H9 (cell line): ENCODE results near the gene AKAP9. TPM values are rescaled to one million over a fixed set of nuclear protein-coding genes. Genes with fewer than 3 reads are reported as not detected.

Source experiments
- DNase-seq: peaks from one replicate; pipeline ENCODE4 v3.0.0-alpha.2; 2017
- H2AFZ ChIP-seq: one replicate; pipeline ENCODE4 v1.6.1; 2013; ENCODE audit warnings: mild to moderate bottlenecking, low read length, control low read depth, moderate library complexity
- H2AK5ac ChIP-seq: 2 replicates; pipeline ENCODE4 v1.6.1; 2013; ENCODE audit warnings: low read length, control low read depth, mixed read lengths; ENCODE audit not compliant: insufficient read length
- H2BK120ac ChIP-seq: one replicate; pipeline ENCODE4 v1.6.1; 2013; ENCODE audit warnings: low read depth, mild to moderate bottlenecking, low read length, control low read depth, inconsistent platforms; ENCODE audit not compliant: poor library complexity, severe bottlenecking
- H2BK12ac ChIP-seq: 2 replicates; pipeline ENCODE4 v1.6.1; 2013; ENCODE audit warnings: low read length, control low read depth, mixed read lengths, low read depth; ENCODE audit not compliant: insufficient read length
- H2BK15ac ChIP-seq: 2 replicates; pipeline ENCODE4 v1.6.1; 2013; ENCODE audit warnings: low read depth, low read length, control low read depth
- H2BK20ac ChIP-seq: one replicate; pipeline ENCODE4 v1.6.1; 2013; ENCODE audit warnings: low read depth, mild to moderate bottlenecking, low read length, control low read depth, inconsistent platforms; ENCODE audit not compliant: poor library complexity, severe bottlenecking
- H2BK5ac ChIP-seq: 2 replicates; pipeline ENCODE4 v1.6.1; 2013; ENCODE audit warnings: low read length, control low read depth, mixed read lengths; ENCODE audit not compliant: insufficient read length
- H3K14ac ChIP-seq: 2 replicates; pipeline ENCODE4 v1.6.1; 2013; ENCODE audit warnings: low read length, control low read depth; ENCODE audit not compliant: insufficient read depth
- H3K18ac ChIP-seq: 2 replicates; pipeline ENCODE4 v1.6.1; 2013; ENCODE audit warnings: low read depth, mild to moderate bottlenecking, mixed read lengths, low read length, control low read depth; ENCODE audit not compliant: insufficient read length
- H3K23ac ChIP-seq: 2 replicates; pipeline ENCODE4 v1.6.1; 2013; ENCODE audit warnings: low read length, control low read depth, mixed read lengths, low read depth; ENCODE audit not compliant: insufficient read length
- H3K23me2 ChIP-seq: 2 replicates; pipeline ENCODE4 v1.6.1; 2013; ENCODE audit warnings: low read depth, mild to moderate bottlenecking, mixed read lengths, low read length, control low read depth; ENCODE audit not compliant: insufficient read length, poor library complexity, severe bottlenecking
- H3K27ac ChIP-seq: 2 replicates; pipeline ENCODE4 v1.5.1; 2013; ENCODE audit warnings: low read length, control low read depth, mixed read lengths, low read depth; ENCODE audit not compliant: insufficient read length
- H3K27me3 ChIP-seq: 2 replicates; pipeline ENCODE4 v1.6.1; 2013; ENCODE audit warnings: low read length, control low read depth, inconsistent platforms; ENCODE audit not compliant: insufficient read depth
- H3K4ac ChIP-seq: 2 replicates; pipeline ENCODE4 v1.6.1; 2013; ENCODE audit warnings: low read depth, mild to moderate bottlenecking, control low read depth, inconsistent platforms, low read length, moderate library complexity
- H3K4me1 ChIP-seq: 2 replicates; pipeline ENCODE4 v1.6.1; 2013; ENCODE audit warnings: low read length, control low read depth, inconsistent platforms; ENCODE audit not compliant: insufficient read depth
- H3K4me2 ChIP-seq: 2 replicates; pipeline ENCODE4 v1.6.1; 2013; ENCODE audit warnings: low read length, control low read depth, mixed read lengths; ENCODE audit not compliant: insufficient read length, insufficient read depth
- H3K56ac ChIP-seq: 2 replicates; pipeline ENCODE4 v1.6.1; 2013; ENCODE audit warnings: low read depth, mild to moderate bottlenecking, mixed read lengths, low read length, control low read depth; ENCODE audit not compliant: insufficient read length
- H3K79me1 ChIP-seq: 2 replicates; pipeline ENCODE4 v1.6.1; 2013; ENCODE audit warnings: low read depth, mild to moderate bottlenecking, moderate library complexity, low read length, control low read depth, inconsistent platforms; ENCODE audit not compliant: insufficient read depth, poor library complexity, severe bottlenecking
- H3K79me2 ChIP-seq: 2 replicates; pipeline ENCODE4 v1.6.1; 2013; ENCODE audit warnings: low read length, control low read depth, inconsistent platforms; ENCODE audit not compliant: insufficient read depth
- H3K9ac ChIP-seq: 2 replicates; pipeline ENCODE4 v1.6.1; 2013; ENCODE audit warnings: low read length, control low read depth, mixed read lengths; ENCODE audit not compliant: insufficient read length; ENCODE audit errors: extremely low read depth
- H3K9me3 ChIP-seq: one replicate; pipeline ENCODE4 v1.6.1; 2013; ENCODE audit warnings: low read depth, low read length, inconsistent platforms; ENCODE audit not compliant: control insufficient read depth
- H3T11ph ChIP-seq: one replicate; pipeline ENCODE4 v1.6.1; 2013; ENCODE audit warnings: mild to moderate bottlenecking, low read length, control low read depth, inconsistent platforms
- H4K20me1 ChIP-seq: one replicate; pipeline ENCODE4 v1.6.1; 2013; ENCODE audit not compliant: control insufficient read depth, insufficient read length, insufficient read depth
- H4K5ac ChIP-seq: 2 replicates; pipeline ENCODE4 v1.6.1; 2013; ENCODE audit warnings: low read depth, mild to moderate bottlenecking, mixed read lengths, low read length, control low read depth; ENCODE audit not compliant: insufficient read length
- H4K8ac ChIP-seq: replicated peaks from 2 replicates; pipeline ENCODE4 v1.6.1; 2013; ENCODE audit warnings: low read length, control low read depth, mixed read lengths, low read depth; ENCODE audit not compliant: insufficient read length
- H4K91ac ChIP-seq: 2 replicates; pipeline ENCODE4 v1.6.1; 2013; ENCODE audit warnings: low read depth, mild to moderate bottlenecking, moderate library complexity, mixed read lengths, low read length, control low read depth; ENCODE audit not compliant: insufficient read length
- H3K27ac Mint-ChIP-seq, 3 experiments: 2 replicates in 2 of 3; 3 replicates in 1 of 3; pipeline ENCODE4 v1.8.0; 2020 to 2021; ENCODE audit warnings: mixed read lengths in 3 of 3, mild to moderate bottlenecking in 1 of 3, moderate library complexity in 1 of 3
- H3K27me3 Mint-ChIP-seq: 2 replicates; pipeline ENCODE4 v1.8.0; 2021; ENCODE audit warnings: low read depth, mild to moderate bottlenecking, moderate library complexity, mixed read lengths
- H3K36me3 Mint-ChIP-seq, 3 experiments: 2 replicates in 2 of 3; 3 replicates in 1 of 3; pipeline ENCODE4 v1.8.0; 2020 to 2021; ENCODE audit warnings: low read depth in 3 of 3, mixed read lengths in 3 of 3; ENCODE audit not compliant: insufficient read depth in 1 of 3
- H3K4me1 Mint-ChIP-seq, 2 experiments: 2 replicates each; pipeline ENCODE4 v1.8.0; 2020; ENCODE audit warnings: mixed read lengths in 2 of 2
- H3K4me3 Mint-ChIP-seq, 2 experiments: 2 replicates in 1 of 2; 3 replicates in 1 of 2; pipeline ENCODE4 v1.8.0; 2020 to 2021; ENCODE audit warnings: mild to moderate bottlenecking in 2 of 2, mixed read lengths in 2 of 2, moderate library complexity in 1 of 2
- H3K9me3 Mint-ChIP-seq, 2 experiments: 2 replicates in 1 of 2; 3 replicates in 1 of 2; pipeline ENCODE4 v1.8.0; 2020; ENCODE audit warnings: mild to moderate bottlenecking in 2 of 2, mixed read lengths in 2 of 2, moderate library complexity in 1 of 2
- WGBS: extraction: QIAGEN DNeasy Blood & Tissue Kit; methylation state at CpG from one replicate; pipeline ENCODE4 v1.1.7; 2013; ENCODE audit warnings: missing lambda C conversion rate, low lambda C conversion rate, mixed read lengths; ENCODE audit not compliant: insufficient read length; ENCODE audit errors: extremely low coverage; 5-methylcytosine and 5-hydroxymethylcytosine counted together
- total RNA-seq: library from RNA; stranded (reverse); gene quantifications from 2 replicates; pipeline ENCODE4 v1.2.1, GENCODE V29; 2021
- TF ChIP-seq, protein P1 (sequence below): fragments of 200-600 bp; sonication (generic); conservative IDR thresholded peaks from 3 replicates; pipeline ENCODE4 v1.8.0; 2021; ENCODE audit warnings: antibody characterized with exemption, mild to moderate bottlenecking

The AKAP9 gene
- total RNA-seq, 1 experiment from 2014 or later = 22.4 TPM

GRCh38 chr7:91961816-91962215 lies 21.2 kb downstream of the AKAP9 start:
- Histone ChIP-seq H3K27me3 (no peaks in the 10 kb centered on the region), H3K14ac (no peak overlapping the region), H3K9ac (no peak overlapping the region), H3K4me1 (no peaks in the 10 kb centered on the region), H3K23me2 (no peaks in the 10 kb centered on the region), H2BK12ac (no peak overlapping the region), H3K9me3 (no peaks in the 10 kb centered on the region), H4K91ac (no peak overlapping the region), H3K56ac (no peak overlapping the region), H3K18ac (no peak overlapping the region), H4K8ac (no peak overlapping the region), H3K4me2 (no peak overlapping the region), H2BK15ac (no peak overlapping the region), H4K5ac (no peak overlapping the region), H2BK120ac (no peak overlapping the region), H3K79me1 (peaks cover 3% of the 10 kb centered on the region), H3K4ac (no peak overlapping the region), H3K79me2 (0 out of 2 replicates have a peak, but pooled peaks cover 2% of the 10 kb centered on the region), H3K23ac (no peak overlapping the region), H4K20me1 (no peaks in the 10 kb centered on the region), H3T11ph (no peak overlapping the region), H2BK20ac (no peak overlapping the region), H3K27ac (no peak overlapping the region), H2AK5ac (no peak overlapping the region), H2BK5ac (no peak overlapping the region), H2AFZ (no peak overlapping the region)
- Mint-ChIP-seq H3K4me3 (no peak overlapping the region), H3K4me1 (no peaks in the 10 kb centered on the region), H3K36me3 (peaks cover 0 to 3% (median 0%) of the 10 kb centered on the region in 3 experiments; a peak in 2 of 7 replicates), H3K27me3 (no peaks in the 10 kb centered on the region), H3K27ac (no peak overlapping the region), H3K9me3 (no peaks in the 10 kb centered on the region)
- TF ChIP-seq, protein P1, sequence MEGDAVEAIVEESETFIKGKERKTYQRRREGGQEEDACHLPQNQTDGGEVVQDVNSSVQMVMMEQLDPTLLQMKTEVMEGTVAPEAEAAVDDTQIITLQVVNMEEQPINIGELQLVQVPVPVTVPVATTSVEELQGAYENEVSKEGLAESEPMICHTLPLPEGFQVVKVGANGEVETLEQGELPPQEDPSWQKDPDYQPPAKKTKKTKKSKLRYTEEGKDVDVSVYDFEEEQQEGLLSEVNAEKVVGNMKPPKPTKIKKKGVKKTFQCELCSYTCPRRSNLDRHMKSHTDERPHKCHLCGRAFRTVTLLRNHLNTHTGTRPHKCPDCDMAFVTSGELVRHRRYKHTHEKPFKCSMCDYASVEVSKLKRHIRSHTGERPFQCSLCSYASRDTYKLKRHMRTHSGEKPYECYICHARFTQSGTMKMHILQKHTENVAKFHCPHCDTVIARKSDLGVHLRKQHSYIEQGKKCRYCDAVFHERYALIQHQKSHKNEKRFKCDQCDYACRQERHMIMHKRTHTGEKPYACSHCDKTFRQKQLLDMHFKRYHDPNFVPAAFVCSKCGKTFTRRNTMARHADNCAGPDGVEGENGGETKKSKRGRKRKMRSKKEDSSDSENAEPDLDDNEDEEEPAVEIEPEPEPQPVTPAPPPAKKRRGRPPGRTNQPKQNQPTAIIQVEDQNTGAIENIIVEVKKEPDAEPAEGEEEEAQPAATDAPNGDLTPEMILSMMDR = no peak
- WGBS = no CpG with 5 or more reads among the region's 2 CpGs
- DNase-seq = no peak
